HEK293 (cell line): ENCODE results near the gene LUC7L2.

Source experiments
- CTCF ChIA-PET: fragments of 350-600 bp; formaldehyde crosslinking; extraction: SDS; loops from one replicate; lab custom pipeline; 2021; ENCODE audit warnings: antibody characterized with exemption; lab: Yijun Ruan, JAX
- POLR2A ChIA-PET: fragments of 300-600 bp; formaldehyde crosslinking; extraction: SDS; loops from one replicate; lab custom pipeline; 2020; ENCODE audit warnings: antibody characterized with exemption, inconsistent platforms; lab: Yijun Ruan, JAX
- H3K27ac ChIP-seq: fragments of 200-500 bp; sonication (Bioruptor generic); 2 replicates; pipeline ENCODE4 v1.5.1; 2014; ENCODE audit warnings: low read depth, low read length, control low read depth, inconsistent platforms; ENCODE audit errors: extremely low read depth
- H3K36me3 ChIP-seq, 2 experiments: fragments of 200-500 bp in 1 of 2; sonication (Bioruptor generic) in 1 of 2; 1 replicate in 1 of 2; 2 replicates in 1 of 2; pipeline ENCODE4 v1.5.1; 2014 to 2017; ENCODE audit warnings: inconsistent platforms in 2 of 2, low read length in 2 of 2; ENCODE audit not compliant: control insufficient read depth in 2 of 2, insufficient read depth in 1 of 2
- H3K4me1 ChIP-seq: fragments of 200-500 bp; sonication (Bioruptor generic); 2 replicates; pipeline ENCODE4 v1.5.1; 2014; ENCODE audit warnings: mild to moderate bottlenecking, low read length, inconsistent platforms; ENCODE audit not compliant: control insufficient read depth, insufficient read depth
- H3K4me3 ChIP-seq: 2 replicates; pipeline ENCODE4 v1.5.1; 2011; ENCODE audit warnings: low read depth, mild to moderate bottlenecking, control low read depth, low read length, moderate library complexity
- H3K9me3 ChIP-seq: fragments of 200-500 bp; sonication (Bioruptor generic); 2 replicates; pipeline ENCODE4 v1.5.1; 2014; ENCODE audit warnings: low read depth, low read length, inconsistent platforms; ENCODE audit not compliant: control insufficient read depth, insufficient read depth
- GLI2 ChIP-seq: fragments of 450-650 bp; formaldehyde crosslinking; IDR thresholded peaks from 2 replicates; pipeline ENCODE4; 2017; ENCODE audit warnings: missing biosample characterization, missing genetic modification characterization, low read depth, borderline replicate concordance
- REPIN1 ChIP-seq: fragments of 450-650 bp; formaldehyde crosslinking; IDR thresholded peaks from 2 replicates; pipeline ENCODE4 v1.5.1; 2017; ENCODE audit warnings: missing biosample characterization, missing genetic modification characterization, low read depth
- SP3 ChIP-seq: fragments of 450-650 bp; formaldehyde crosslinking; IDR thresholded peaks from 2 replicates; pipeline ENCODE4 v1.5.1; 2016; ENCODE audit warnings: missing biosample characterization, missing genetic modification characterization
- SP7 ChIP-seq: fragments of 450-650 bp; formaldehyde crosslinking; IDR thresholded peaks from 2 replicates; pipeline ENCODE4 v1.5.1; 2016; ENCODE audit warnings: missing biosample characterization, missing genetic modification characterization
- TSHZ1 ChIP-seq: fragments of 450-650 bp; formaldehyde crosslinking; IDR thresholded peaks from 2 replicates; pipeline ENCODE4 v1.5.1; 2016; ENCODE audit warnings: missing biosample characterization, missing genetic modification characterization, borderline replicate concordance
- ZNF223 ChIP-seq: fragments of 450-650 bp; formaldehyde crosslinking; IDR thresholded peaks from 2 replicates; pipeline ENCODE4 v1.5.1; 2016; ENCODE audit warnings: missing biosample characterization, missing genetic modification characterization
- ZNF23 ChIP-seq: fragments of 450-650 bp; formaldehyde crosslinking; IDR thresholded peaks from 2 replicates; pipeline ENCODE4 v1.5.1; 2016; ENCODE audit warnings: missing biosample characterization, missing genetic modification characterization, borderline replicate concordance
- ZNF274 ChIP-seq, 2 experiments: fragments of 200-500 bp in 1 of 2; fragments of 450-650 bp in 1 of 2; sonication (Bioruptor generic) in 1 of 2; formaldehyde crosslinking in 1 of 2; IDR thresholded peaks; 2 replicates each; pipeline versions ENCODE4 v1.5.1 to v1.6.1; 2014 to 2016; ENCODE audit warnings: borderline replicate concordance in 1 of 2, inconsistent platforms in 1 of 2, low read length in 1 of 2, missing biosample characterization in 1 of 2, missing genetic modification characterization in 1 of 2
- ZNF335 ChIP-seq: fragments of 450-650 bp; formaldehyde crosslinking; conservative IDR thresholded peaks from 2 replicates; pipeline ENCODE4 v1.5.1; 2016; ENCODE audit warnings: missing biosample characterization, missing genetic modification characterization
- ZNF449 ChIP-seq: fragments of 450-650 bp; formaldehyde crosslinking; IDR thresholded peaks from 2 replicates; pipeline ENCODE4 v1.5.1; 2017; ENCODE audit warnings: missing biosample characterization, mild to moderate bottlenecking, missing genetic modification characterization, moderate library complexity
- ZNF548 ChIP-seq: fragments of 450-650 bp; formaldehyde crosslinking; IDR thresholded peaks from 2 replicates; pipeline ENCODE4 v1.5.1; 2016; ENCODE audit warnings: missing biosample characterization, missing genetic modification characterization
- ZNF776 ChIP-seq: fragments of 450-650 bp; formaldehyde crosslinking; IDR thresholded peaks from 2 replicates; pipeline ENCODE4 v1.5.0; 2017; ENCODE audit warnings: missing biosample characterization, missing genetic modification characterization, borderline replicate concordance
- ZSCAN5A ChIP-seq: fragments of 450-650 bp; formaldehyde crosslinking; IDR thresholded peaks from 2 replicates; pipeline ENCODE4 v1.5.1; 2016; ENCODE audit warnings: missing biosample characterization, missing genetic modification characterization
- TF ChIP-seq, protein P1 (sequence below): fragments of 450-650 bp; formaldehyde crosslinking; optimal IDR thresholded peaks from 2 replicates; pipeline ENCODE3; 2016; ENCODE audit warnings: missing biosample characterization, mild to moderate bottlenecking, missing genetic modification characterization
- TF ChIP-seq, protein P2 (sequence below): fragments of 450-650 bp; formaldehyde crosslinking; IDR thresholded peaks from 2 replicates; pipeline ENCODE4 v1.5.1; 2016; ENCODE audit warnings: missing biosample characterization, missing genetic modification characterization, borderline replicate concordance
- TF ChIP-seq, protein P3 (sequence below): fragments of 450-650 bp; formaldehyde crosslinking; IDR thresholded peaks from 2 replicates; pipeline ENCODE4 v1.5.1; 2016; ENCODE audit warnings: missing biosample characterization, missing genetic modification characterization
- TF ChIP-seq, protein P4 (sequence below): fragments of 450-650 bp; formaldehyde crosslinking; IDR thresholded peaks from 2 replicates; pipeline ENCODE4 v1.5.1; 2016; ENCODE audit warnings: missing biosample characterization, missing genetic modification characterization

Gene LUC7L2

GRCh38 chr7:139339698-139340036, 20.0 kb upstream of the LUC7L2 start (continued):
- TF ChIP-seq, protein P1, sequence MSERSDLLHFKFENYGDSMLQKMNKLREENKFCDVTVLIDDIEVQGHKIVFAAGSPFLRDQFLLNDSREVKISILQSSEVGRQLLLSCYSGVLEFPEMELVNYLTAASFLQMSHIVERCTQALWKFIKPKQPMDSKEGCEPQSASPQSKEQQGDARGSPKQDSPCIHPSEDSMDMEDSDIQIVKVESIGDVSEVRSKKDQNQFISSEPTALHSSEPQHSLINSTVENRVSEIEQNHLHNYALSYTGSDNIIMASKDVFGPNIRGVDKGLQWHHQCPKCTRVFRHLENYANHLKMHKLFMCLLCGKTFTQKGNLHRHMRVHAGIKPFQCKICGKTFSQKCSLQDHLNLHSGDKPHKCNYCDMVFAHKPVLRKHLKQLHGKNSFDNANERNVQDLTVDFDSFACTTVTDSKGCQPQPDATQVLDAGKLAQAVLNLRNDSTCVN (tag by site-specific recombination), result no peak
- no peak for TF ChIP-seq SP7 (tag by site-specific recombination)

DNA sequence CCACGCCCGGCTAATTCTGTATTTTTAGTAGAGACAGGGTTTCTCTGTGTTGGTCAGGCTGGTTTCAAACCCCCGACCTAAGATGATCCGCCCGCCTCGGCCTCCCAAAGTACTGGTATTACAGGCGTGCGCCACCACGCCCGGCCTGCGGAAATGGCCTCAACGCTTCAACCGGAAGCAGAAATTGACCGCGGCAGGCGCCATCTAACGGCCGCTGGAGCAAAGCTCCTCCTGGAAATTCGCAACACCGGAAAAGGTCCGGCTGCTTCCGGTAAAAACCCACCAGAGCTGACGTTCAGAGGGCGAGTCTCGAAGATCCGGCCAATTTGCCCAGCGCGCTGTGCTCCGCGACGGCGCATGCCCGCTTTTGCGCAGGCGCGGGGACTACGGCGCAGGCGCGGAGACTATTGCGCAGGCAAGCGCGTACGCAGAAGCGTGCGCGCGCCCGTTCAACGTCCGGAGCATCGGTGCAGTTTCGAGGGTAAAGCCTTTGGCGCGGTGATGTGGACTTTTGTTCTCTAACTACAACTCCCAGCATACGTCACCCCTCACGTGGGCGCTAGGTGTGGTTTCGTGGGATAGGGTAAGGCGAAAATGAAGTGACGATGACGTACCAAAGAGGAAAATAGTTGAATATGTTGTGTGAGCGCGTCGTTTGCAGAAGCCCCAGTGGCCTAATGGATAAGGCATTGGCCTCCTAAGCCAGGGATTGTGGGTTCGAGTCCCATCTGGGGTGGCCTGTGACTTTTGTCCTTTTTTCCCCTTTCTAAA, 19.5 kb upstream of the LUC7L2 start:
- Histone ChIP-seq H3K36me3 (peaks cover 0 to 7% of the 10 kb centered on the region in 2 experiments; a peak in 2 of 3 replicates), H3K4me3 (peak overlapping the region; percentile 95), H3K4me1 (no peaks in the 10 kb centered on the region), H3K27ac (peak overlapping the region; percentile 79), H3K9me3 (no peaks in the 10 kb centered on the region)
- CTCF ChIA-PET, result interaction anchor here (0.6 to 1.2 kb wide), 9 partner anchors 9 to 242 kb away, joined by 3 to 9 read pairs (median 3); no protein-coding TSS in a partner anchor
- POLR2A ChIA-PET, result interaction anchor here (0.5 to 2.7 kb wide), 6 partner anchors 10 to 221 kb away, joined by 3 to 35 read pairs (median 6); partner anchors contain the start of gene LUC7L2
- TF ChIP-seq ZSCAN5A (peak; percentile 92; the same call in 1 of the 2 replicates), ZNF223 (no peak), ZNF449 (tag by site-specific recombination) (no peak; the same call in 1 of the 2 replicates), TSHZ1 (peak; percentile 78), ZNF548 (tag by site-specific recombination) (no peak), GLI2 (no peak), SP3 (tag by site-specific recombination) (peak; percentile 80), ZNF23 (tag by site-specific recombination) (no peak), REPIN1 (tag by site-specific recombination) (peak; percentile 97), ZNF776 (no peak), ZNF335 (tag by site-specific recombination) (peak; percentile 59), ZNF274 (IDR thresholded peaks at IDR 0.05; ENCODE audit: low read length) (no peak), ZNF274 (tag by site-specific recombination; IDR thresholded peaks at IDR 0.05; ENCODE audit: borderline replicate concordance) (no peak)
- TF ChIP-seq, protein P2, sequence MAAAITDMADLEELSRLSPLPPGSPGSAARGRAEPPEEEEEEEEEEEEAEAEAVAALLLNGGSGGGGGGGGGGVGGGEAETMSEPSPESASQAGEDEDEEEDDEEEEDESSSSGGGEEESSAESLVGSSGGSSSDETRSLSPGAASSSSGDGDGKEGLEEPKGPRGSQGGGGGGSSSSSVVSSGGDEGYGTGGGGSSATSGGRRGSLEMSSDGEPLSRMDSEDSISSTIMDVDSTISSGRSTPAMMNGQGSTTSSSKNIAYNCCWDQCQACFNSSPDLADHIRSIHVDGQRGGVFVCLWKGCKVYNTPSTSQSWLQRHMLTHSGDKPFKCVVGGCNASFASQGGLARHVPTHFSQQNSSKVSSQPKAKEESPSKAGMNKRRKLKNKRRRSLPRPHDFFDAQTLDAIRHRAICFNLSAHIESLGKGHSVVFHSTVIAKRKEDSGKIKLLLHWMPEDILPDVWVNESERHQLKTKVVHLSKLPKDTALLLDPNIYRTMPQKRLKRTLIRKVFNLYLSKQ (tag by site-specific recombination), result no peak
- TF ChIP-seq, protein P3, sequence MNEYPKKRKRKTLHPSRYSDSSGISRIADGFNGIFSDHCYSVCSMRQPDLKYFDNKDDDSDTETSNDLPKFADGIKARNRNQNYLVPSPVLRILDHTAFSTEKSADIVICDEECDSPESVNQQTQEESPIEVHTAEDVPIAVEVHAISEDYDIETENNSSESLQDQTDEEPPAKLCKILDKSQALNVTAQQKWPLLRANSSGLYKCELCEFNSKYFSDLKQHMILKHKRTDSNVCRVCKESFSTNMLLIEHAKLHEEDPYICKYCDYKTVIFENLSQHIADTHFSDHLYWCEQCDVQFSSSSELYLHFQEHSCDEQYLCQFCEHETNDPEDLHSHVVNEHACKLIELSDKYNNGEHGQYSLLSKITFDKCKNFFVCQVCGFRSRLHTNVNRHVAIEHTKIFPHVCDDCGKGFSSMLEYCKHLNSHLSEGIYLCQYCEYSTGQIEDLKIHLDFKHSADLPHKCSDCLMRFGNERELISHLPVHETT, result peak; percentile 58
- TF ChIP-seq, protein P4, sequence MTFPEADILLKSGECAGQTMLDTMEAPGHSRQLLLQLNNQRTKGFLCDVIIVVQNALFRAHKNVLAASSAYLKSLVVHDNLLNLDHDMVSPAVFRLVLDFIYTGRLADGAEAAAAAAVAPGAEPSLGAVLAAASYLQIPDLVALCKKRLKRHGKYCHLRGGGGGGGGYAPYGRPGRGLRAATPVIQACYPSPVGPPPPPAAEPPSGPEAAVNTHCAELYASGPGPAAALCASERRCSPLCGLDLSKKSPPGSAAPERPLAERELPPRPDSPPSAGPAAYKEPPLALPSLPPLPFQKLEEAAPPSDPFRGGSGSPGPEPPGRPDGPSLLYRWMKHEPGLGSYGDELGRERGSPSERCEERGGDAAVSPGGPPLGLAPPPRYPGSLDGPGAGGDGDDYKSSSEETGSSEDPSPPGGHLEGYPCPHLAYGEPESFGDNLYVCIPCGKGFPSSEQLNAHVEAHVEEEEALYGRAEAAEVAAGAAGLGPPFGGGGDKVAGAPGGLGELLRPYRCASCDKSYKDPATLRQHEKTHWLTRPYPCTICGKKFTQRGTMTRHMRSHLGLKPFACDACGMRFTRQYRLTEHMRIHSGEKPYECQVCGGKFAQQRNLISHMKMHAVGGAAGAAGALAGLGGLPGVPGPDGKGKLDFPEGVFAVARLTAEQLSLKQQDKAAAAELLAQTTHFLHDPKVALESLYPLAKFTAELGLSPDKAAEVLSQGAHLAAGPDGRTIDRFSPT (tag by site-specific recombination), result no peak
